Nephron progenitor cell (in vitro differentiated cells): ENCODE results near the gene GPR25.
A peak's percentile ranks its signal among the peaks of the same experiment; 100 is the strongest.

ENCODE experiments used
- DNase-seq: peaks from one replicate; pipeline ENCODE4 v3.0.0; 2021
- H3K27ac Mint-ChIP-seq: 2 replicates; pipeline ENCODE4 v1.8.0; 2021; ENCODE audit warnings: mild to moderate bottlenecking, moderate library complexity, mixed read lengths
- H3K27me3 Mint-ChIP-seq: 2 replicates; pipeline ENCODE4 v1.8.0; 2021; ENCODE audit warnings: mild to moderate bottlenecking, low read depth, mixed read lengths; ENCODE audit not compliant: poor library complexity
- H3K36me3 Mint-ChIP-seq: 2 replicates; pipeline ENCODE4 v1.8.0; 2021; ENCODE audit warnings: low read depth, mixed read lengths
- H3K4me1 Mint-ChIP-seq: 2 replicates; pipeline ENCODE4 v1.8.0; 2021; ENCODE audit warnings: mixed read lengths
- H3K4me3 Mint-ChIP-seq: 2 replicates; pipeline ENCODE4 v1.8.0; 2021; ENCODE audit warnings: mild to moderate bottlenecking, moderate library complexity, mixed read lengths
- H3K9me3 Mint-ChIP-seq: 2 replicates; pipeline ENCODE4 v1.8.0; 2021; ENCODE audit warnings: mild to moderate bottlenecking, moderate library complexity, mixed read lengths
- TF ChIP-seq, protein P1 (sequence below): fragments of 200-600 bp; sonication (generic); IDR thresholded peaks from 2 replicates; pipeline ENCODE4 v1.5.0; 2021; ENCODE audit warnings: antibody characterized with exemption

Gene GPR25

DNA sequence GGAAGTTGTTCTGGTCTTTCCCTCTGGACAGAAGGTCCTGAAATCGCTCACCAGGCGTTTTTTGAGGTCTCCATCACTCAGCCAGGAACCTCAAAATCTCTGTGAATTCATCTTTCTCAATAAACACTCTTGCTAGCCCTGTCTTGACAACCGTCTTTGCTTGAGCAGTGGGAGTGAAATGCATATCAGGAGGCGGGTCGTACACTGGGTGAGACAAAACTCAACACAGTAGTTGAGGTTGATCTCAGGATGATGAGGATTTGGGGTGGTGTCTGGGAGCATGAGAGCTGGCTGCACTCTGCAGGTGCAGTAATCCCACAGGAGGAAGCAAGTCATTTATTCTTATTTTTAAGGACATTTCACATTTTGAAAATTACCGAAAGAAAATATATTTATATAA, 1.9 kb downstream of the GPR25 start:
- Mint-ChIP-seq H3K4me1 (peaks cover 24% of the 10 kb centered on the region), H3K4me3 (no peak overlapping the region)
- no peak for DNase-seq

DNA sequence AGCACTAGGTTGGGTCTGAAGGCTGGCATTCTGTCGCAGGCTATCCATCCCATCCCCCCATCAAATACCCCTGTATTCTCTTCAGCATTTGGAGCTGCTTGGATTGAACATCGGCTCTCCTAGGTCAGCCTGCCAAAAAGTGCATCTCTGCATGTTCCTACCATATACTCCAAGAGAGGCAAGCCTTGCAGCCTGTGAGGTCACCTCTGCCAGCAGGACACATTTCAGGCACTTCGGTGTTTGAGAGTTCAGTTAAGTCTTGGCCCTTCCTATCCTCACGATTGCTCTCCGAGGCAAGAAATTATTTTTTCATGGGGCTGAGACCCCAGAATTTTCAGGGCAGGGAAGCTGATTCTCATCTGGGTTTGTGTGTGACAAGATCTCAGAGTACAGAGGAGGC, 2.6 kb downstream of the GPR25 start:
- no peak for DNase-seq
- Mint-ChIP-seq H3K9me3 (no peaks in the 10 kb centered on the region), H3K4me1 (peaks cover 24% of the 10 kb centered on the region), H3K36me3 (no peaks in the 10 kb centered on the region), H3K4me3 (no peak overlapping the region), H3K27ac (no peak overlapping the region), H3K27me3 (peaks cover 18% of the 10 kb centered on the region)
- TF ChIP-seq, protein P1, sequence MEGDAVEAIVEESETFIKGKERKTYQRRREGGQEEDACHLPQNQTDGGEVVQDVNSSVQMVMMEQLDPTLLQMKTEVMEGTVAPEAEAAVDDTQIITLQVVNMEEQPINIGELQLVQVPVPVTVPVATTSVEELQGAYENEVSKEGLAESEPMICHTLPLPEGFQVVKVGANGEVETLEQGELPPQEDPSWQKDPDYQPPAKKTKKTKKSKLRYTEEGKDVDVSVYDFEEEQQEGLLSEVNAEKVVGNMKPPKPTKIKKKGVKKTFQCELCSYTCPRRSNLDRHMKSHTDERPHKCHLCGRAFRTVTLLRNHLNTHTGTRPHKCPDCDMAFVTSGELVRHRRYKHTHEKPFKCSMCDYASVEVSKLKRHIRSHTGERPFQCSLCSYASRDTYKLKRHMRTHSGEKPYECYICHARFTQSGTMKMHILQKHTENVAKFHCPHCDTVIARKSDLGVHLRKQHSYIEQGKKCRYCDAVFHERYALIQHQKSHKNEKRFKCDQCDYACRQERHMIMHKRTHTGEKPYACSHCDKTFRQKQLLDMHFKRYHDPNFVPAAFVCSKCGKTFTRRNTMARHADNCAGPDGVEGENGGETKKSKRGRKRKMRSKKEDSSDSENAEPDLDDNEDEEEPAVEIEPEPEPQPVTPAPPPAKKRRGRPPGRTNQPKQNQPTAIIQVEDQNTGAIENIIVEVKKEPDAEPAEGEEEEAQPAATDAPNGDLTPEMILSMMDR = no peak

More for the DNA sequence above, 1.9 kb downstream of the GPR25 start:
- peak overlapping the region; percentile 41 for H3K27ac Mint-ChIP-seq
- no peaks in the 10 kb centered on the region for H3K9me3 Mint-ChIP-seq
- TF ChIP-seq, protein P1 = no peak
- H3K27me3 Mint-ChIP-seq = peaks cover 15% of the 10 kb centered on the region
- no peaks in the 10 kb centered on the region for H3K36me3 Mint-ChIP-seq

DNA sequence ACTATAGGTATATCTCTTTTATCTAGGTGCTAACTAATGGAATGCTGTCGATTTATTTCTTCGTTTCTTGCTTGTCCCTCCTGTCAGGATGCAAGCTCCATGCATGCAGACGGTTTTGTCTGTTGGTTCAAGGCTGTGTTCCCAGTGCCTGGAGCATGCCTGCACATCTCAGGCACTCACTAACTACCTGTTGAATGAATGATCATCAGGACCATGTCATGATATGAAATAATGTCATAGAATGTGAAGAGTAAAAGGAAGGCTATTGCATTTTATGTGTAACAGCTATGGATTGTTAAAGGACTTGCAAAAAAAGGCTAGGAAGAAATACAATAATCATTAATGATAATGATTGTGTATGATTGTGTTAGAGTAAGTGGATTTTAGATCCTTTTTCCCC, 4.2 kb downstream of the GPR25 start:
- H3K36me3 Mint-ChIP-seq = no peaks in the 10 kb centered on the region
- H3K27me3 Mint-ChIP-seq = peaks cover 12% of the 10 kb centered on the region
- no peaks in the 10 kb centered on the region for H3K9me3 Mint-ChIP-seq

DNA sequence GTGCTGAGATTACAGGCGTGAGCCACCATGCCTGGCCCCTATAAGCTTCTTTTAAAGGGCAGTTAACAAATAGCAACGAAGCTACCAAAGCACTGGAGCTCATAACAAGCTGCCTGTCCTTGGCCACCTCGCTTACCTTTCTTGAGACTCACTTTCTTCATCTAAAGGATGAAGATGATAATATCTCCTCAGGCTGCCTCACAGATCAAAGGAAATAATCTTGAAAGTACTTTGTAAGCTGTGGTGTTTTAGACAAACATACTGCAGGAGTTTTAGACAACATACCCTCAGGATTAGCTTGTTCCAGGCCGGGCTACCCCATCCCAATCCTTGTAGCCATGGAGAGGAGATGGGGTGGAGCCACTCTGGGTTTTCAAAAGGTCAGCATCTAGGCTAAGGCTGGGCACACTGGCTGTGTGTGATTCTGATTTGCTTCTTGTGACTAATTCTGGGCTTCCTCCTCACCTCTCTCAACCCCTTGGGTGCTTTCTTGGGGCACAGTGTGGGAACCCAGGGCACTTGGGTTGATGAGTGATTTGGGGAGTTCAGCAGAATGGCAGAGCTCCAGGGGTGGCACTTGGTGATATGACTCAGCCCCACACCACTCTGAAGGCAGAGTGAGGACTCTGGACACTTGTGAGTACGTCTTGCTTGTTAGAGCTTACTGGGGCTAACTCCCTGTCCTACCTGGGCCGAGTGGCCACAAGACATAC, 5.2 kb downstream of the GPR25 start:
- Mint-ChIP-seq H3K4me3 (no peak overlapping the region), H3K9me3 (no peaks in the 10 kb centered on the region), H3K27me3 (peaks cover 12% of the 10 kb centered on the region), H3K36me3 (no peaks in the 10 kb centered on the region), H3K4me1 (peaks cover 17% of the 10 kb centered on the region), H3K27ac (no peak overlapping the region)
- TF ChIP-seq, protein P1 = no peak
- DNase-seq = no peak

More for the DNA sequence above, 4.2 kb downstream of the GPR25 start:
- Mint-ChIP-seq H3K4me3 (no peak overlapping the region), H3K4me1 (peaks cover 17% of the 10 kb centered on the region), H3K27ac (no peak overlapping the region)
- no peak for DNase-seq
- TF ChIP-seq, protein P1 = no peak

DNA sequence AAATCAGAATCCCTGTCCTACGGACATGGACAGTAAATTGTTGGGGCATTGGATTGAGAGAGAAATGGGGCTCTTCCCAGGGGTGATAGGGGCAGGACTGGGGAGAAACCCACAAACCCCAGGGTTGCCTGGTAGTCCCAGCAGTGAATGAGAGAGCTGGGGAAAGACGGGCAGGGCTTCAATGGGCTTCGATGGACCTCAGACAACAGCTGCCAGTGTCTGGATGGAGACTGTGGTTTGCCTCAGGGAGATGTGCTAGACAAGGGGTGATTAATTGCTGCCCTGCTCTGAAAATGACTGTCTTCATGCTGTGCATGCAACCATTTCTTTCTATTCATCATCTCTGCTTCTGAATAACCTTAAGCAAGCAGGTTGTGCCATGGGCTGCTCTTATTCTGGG, 7.4 kb downstream of the GPR25 start:
- TF ChIP-seq, protein P1 = no peak
- Mint-ChIP-seq H3K27ac (no peak overlapping the region), H3K4me3 (no peak overlapping the region), H3K27me3 (peaks cover 8% of the 10 kb centered on the region), H3K4me1 (peaks cover 20% of the 10 kb centered on the region), H3K9me3 (no peaks in the 10 kb centered on the region), H3K36me3 (no peaks in the 10 kb centered on the region)
- no peak for DNase-seq

DNA sequence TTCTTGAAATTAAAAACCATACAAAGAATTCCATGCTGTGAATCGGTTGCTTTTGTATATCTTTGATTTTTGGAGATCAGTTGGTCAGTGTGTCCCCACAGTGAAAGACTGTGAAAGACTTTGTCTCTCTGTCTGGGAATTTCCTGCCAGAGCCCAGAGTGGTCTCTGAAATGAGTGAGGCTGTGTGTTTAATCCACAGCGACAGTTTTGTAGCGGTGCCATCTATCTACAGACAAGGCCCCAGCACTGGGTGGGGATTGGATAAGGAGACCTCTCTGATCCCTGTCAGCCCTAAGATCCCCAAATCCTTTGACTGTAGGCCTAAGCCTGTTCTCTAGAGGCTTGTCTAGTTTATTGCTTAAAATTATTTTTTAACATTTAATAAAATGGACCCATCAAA, 10.3 kb downstream of the GPR25 start:
- Mint-ChIP-seq H3K4me3 (no peak overlapping the region), H3K27ac (no peak overlapping the region), H3K9me3 (no peaks in the 10 kb centered on the region), H3K36me3 (no peaks in the 10 kb centered on the region), H3K27me3 (peaks cover 4% of the 10 kb centered on the region), H3K4me1 (peaks cover 38% of the 10 kb centered on the region)
- TF ChIP-seq, protein P1 = no peak
- no peak for DNase-seq
